HG03064 (cell line): ENCODE measurements around the gene IFI27L2.
A peak's percentile ranks its signal among the peaks of the same experiment; 100 is the strongest.

Source experiments
- ATAC-seq: cut with Tn5 transposase; IDR thresholded peaks from one replicate; pipeline ENCODE4 v1.9.1; 2021; ENCODE audit warnings: low read depth; ENCODE audit not compliant: unreplicated experiment

IFI27L2 gene

GRCh38 chr14:94103554-94104150 is 25.8 kb downstream of the IFI27L2 start:
- ATAC-seq = no peak

- ATAC-seq = no peak
Measured at GRCh38 chr14:94102768-94103482, 26.5 kb downstream of the IFI27L2 start.

- no peak for ATAC-seq
Measured at GRCh38 chr14:94101748-94102147, 27.7 kb downstream of the IFI27L2 start.

- ATAC-seq = no peak
Measured at GRCh38 chr14:94100847-94101246, 28.6 kb downstream of the IFI27L2 start.

- no peak for ATAC-seq
Measured at GRCh38 chr14:94099006-94099405, 30.4 kb downstream of the IFI27L2 start.

- no peak for ATAC-seq
Measured at GRCh38 chr14:94098326-94098992, 30.9 kb downstream of the IFI27L2 start.

GRCh38 chr14:94097091-94097490 is 32.3 kb downstream of the IFI27L2 start:
- ATAC-seq = no peak

- no peak for ATAC-seq
Measured at GRCh38 chr14:94093418-94093817, 36.0 kb downstream of the IFI27L2 start.

- no peak for ATAC-seq
Measured at GRCh38 chr14:94089479-94089878, 39.9 kb downstream of the IFI27L2 start.

- ATAC-seq = no peak
Measured at GRCh38 chr14:94088516-94088915, 40.9 kb downstream of the IFI27L2 start.

GRCh38 chr14:94087891-94088290 is 41.5 kb downstream of the IFI27L2 start:
- no peak for ATAC-seq

- peak; percentile 33 for ATAC-seq
Measured at GRCh38 chr14:94081386-94081820, 48.0 kb downstream of the IFI27L2 start.

- peak; percentile 94 for ATAC-seq
Measured at GRCh38 chr14:94080621-94081385, 48.6 kb downstream of the IFI27L2 start, which contains the start of the genes DDX24 and IFI27L1. DDX24 (minus strand) TSS chr14:94081202; CDS start chr14:94079742, 1,460 bp downstream. IFI27L1 (plus strand) TSS chr14:94081310; CDS start chr14:94096938, 15,628 bp downstream.

GRCh38 chr14:94079891-94080620 is 49.3 kb downstream of the IFI27L2 start:
- ATAC-seq = no peak

- ATAC-seq = no peak
Measured at GRCh38 chr14:94077823-94078222, 51.6 kb downstream of the IFI27L2 start.
